GM21390 (cell line): ENCODE data around the gene PDE6B.
"Not testable (repeated sequence)": the region's sequence is repeated elsewhere in the genome, so short reads cannot be mapped to it uniquely, and the experiment has no call there.

Experiments used
- ATAC-seq: cut with Tn5 transposase; IDR thresholded peaks from one replicate; pipeline ENCODE4 v1.9.1; 2021; ENCODE audit not compliant: unreplicated experiment

Gene PDE6B

GRCh38 chr4:635851-636627, 10.7 kb downstream of the PDE6B start:
- ATAC-seq, result no peak

DNA sequence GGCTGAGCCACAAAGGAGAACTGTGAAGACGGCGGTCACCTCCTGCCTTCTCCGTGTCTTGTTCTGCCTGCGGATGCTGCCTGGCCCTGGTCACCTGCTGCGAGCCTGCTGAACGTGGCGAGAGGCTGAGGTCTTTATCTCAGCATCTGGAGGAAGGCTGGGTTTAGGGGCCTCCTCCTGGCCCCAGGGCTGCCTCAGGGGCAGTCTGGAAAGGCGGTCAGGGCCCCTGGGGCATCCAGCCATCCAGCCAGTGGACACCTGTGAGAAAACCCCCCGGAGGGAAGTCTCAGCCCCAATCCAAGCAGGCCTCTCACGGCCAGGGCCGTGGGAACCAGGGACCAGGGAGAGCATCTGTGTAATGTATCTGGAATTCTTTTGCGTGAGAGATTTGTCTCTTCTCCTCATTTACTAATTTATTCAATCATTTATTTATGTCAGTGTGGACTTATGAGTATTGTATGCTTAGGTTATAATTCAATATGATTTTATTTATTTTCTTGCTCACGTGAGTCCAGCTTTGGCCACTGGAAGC, 11.3 kb downstream of the PDE6B start:
- ATAC-seq, result no peak

DNA sequence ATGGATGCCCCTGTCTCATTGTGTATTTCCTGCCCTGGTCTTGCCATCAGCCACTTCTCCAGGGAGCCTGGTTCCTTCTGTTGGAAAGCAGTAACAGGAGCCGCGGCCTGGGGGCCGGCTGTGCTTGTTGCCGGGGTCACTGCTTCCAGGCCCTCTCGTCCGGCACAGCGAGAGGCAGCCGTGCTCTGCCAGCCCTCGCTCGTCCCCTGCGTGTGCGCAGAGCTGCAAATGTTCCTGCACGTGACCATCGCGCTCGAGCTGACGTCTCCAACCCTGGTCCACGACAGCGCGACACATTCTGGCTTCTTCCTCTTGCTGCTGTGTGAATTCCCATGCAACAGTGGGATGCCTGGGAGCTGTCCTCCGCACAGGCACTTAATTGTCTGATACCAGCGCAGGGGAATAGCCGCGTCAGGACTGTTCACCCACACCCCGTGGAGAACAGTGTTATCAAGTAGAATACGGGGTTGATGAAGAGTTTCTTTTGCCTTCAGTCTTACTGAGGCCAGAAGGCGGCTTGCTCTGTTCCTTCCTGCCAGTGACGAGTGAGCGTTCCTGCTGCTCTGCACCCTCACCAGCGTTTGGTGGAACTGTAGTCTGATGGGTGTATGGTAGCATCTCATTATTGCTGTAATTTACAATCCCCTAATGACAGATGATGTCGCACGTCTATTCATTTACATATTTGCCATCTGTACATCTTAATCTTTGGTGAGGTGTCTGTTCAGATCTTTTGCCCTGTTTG, 12.3 kb downstream of the PDE6B start:
- no peak for ATAC-seq

GRCh38 chr4:642366-642765, 17.0 kb downstream of the PDE6B start:
- ATAC-seq, result not testable (repeated sequence)

DNA sequence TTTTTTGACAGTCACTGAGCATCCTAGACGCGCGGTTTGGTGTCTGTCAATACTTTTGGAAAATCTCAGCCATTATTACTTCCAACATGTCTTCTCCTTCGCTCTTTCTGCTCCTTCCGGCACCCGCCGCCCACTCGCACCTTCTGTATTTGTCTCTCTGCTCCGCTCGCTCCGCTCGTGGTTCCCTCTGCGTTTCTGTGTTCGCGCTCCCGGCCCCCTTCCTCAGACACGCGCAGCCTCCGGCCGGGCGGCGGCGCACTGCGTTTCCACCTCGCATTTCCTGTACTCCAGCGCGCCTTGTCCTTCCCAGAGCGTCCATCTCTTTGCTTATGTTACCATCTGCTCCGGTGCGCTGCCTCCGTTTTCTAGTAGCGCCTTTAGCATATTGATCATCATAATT, 21.1 kb downstream of the PDE6B start:
- ATAC-seq, result no peak

GRCh38 chr4:647481-647880, 22.1 kb downstream of the PDE6B start:
- no peak for ATAC-seq

DNA sequence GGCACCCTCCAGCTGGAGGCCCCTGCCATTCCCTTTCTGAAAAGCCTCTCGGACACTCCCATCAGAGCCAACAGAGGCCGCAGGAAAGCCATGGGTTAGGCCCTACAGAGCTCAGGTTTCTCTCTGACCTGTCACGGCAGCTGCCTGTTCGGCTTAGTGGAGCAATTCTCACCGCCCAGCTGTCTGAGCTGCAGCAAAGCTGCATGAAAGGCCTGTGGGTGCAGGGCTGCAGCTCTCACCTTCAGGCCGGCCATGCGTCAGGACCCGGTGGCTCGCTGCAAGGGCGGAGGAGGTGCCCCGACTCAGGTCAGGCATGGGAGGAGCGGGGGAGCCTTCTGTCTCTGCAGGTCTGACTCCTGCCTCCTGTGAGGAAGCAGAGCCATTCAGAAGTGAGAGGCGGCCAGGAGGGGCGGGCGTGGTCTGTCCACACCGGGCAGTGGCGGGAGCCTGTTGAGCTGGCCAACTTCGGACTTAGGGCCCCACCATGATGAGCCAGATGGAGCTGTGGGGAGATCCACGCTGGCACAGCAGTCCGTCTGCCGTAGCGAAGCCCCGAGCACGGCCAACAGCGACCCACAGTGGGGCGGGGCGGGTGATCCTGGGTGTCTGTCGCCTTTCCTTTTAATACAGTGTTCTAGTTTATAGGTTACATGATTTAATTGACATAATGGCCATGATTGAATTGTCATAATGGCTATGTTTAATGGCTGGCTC, 23.4 kb downstream of the PDE6B start:
- no peak for ATAC-seq

DNA sequence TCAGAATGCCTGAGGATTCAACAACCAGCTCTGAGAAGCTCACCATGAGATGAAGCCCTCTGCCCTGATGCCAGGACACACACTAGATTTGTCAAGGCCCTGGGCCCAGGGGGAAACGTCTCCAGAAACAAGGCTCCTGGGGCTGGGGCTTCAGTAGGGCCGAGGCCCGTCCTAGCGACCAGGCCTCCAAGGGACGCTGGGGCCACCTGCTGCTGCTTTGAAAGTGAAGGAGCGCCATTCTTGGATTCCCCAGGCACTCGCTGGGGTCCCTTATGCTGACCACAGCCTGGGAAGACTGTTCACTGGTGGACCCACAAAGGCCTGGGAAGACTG, 23.9 kb downstream of the PDE6B start:
- no peak for ATAC-seq

GRCh38 chr4:649751-650310, 24.5 kb downstream of the PDE6B start:
- no peak for ATAC-seq

GRCh38 chr4:650461-650860, 25.1 kb downstream of the PDE6B start:
- ATAC-seq, result no peak

DNA sequence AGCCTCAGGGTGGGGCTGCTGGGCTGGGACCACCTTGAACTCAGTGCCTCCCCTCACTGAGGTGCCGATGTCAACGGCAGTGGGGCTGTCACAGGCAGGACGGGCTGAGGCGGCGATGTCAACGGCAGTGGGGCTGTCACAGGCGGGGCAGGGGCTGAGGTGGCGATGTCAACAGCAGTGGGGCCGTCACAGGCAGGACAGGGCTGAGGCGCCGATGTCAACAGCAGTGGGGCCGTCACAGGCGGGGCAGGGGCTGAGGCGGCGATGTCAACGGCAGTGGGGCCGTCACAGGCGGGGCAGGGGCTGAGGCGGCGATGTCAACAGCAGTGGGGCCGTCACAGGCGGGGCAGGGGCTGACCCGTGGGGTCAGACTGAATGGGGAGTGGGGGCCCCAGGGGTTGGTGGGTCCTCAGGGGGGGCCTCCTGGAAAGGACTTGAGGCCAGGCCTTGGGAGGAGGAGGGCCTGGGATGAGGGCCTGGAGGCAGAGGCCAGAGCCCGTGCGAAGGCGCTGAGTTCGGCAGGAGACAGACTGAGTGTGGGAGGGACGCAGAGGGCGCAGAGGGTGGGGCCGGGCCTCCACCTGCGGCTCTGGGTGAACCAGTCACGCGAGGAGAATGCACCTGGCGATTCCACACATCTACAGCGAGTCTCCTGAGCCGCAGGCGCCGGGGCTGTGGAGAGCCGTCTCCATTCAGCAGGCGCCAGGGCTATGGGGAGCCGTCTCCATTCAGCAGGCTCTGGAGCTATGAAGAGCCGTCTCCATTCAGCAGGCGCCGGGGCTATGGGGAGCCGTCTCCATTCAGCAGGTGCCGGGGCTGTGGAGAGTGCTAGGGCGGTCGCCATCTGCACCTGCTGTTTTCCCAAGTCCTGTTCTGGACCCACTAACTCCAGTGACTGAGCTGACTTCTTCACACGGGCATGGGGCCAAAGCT, 25.8 kb downstream of the PDE6B start:
- no peak for ATAC-seq

DNA sequence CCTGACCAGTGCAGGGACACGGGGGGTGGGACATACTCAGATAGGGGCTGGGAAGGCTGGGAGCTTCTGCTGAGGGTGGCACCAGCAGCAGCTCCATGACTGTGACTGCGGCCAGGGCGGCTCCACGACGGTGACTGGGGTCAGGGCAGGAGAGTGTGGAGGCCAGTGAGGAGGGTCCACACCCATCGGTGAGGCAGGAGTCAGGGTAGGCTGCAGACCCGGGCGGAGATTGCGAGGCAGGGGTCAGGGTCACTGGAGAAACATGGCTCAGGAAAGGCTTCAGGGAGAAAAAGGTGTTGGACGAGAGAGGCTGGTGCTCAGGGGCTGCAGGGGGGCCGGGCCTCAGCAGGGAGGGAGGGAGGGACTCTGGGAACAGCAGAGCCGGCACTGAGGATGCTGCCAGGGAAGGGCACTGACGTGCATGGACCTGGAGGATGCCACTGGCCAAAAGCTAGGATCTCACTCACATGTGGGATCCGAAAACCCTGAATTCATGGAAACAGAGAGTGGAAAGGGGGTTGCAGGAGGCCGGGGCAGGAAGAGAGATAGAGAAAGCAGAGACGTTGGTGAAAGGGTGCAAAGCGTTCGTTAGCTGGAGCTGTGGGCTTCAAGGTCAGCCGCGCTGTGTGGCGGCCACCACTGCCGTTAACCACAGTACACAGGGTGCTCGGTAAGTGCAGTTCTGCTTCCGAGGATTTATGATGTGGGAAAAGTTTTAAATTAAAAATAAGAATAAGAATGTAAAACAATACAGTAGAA, 26.7 kb downstream of the PDE6B start:
- ATAC-seq, result no peak

- no peak for ATAC-seq
Observed at GRCh38 chr4:653080-653821, 27.9 kb downstream of the PDE6B start.

GRCh38 chr4:653831-654502, 28.6 kb downstream of the PDE6B start:
- ATAC-seq, result no peak

- no peak for ATAC-seq
Observed at GRCh38 chr4:654503-654845, 29.1 kb downstream of the PDE6B start.

GRCh38 chr4:654871-655463, 29.6 kb downstream of the PDE6B start:
- ATAC-seq, result no peak

DNA sequence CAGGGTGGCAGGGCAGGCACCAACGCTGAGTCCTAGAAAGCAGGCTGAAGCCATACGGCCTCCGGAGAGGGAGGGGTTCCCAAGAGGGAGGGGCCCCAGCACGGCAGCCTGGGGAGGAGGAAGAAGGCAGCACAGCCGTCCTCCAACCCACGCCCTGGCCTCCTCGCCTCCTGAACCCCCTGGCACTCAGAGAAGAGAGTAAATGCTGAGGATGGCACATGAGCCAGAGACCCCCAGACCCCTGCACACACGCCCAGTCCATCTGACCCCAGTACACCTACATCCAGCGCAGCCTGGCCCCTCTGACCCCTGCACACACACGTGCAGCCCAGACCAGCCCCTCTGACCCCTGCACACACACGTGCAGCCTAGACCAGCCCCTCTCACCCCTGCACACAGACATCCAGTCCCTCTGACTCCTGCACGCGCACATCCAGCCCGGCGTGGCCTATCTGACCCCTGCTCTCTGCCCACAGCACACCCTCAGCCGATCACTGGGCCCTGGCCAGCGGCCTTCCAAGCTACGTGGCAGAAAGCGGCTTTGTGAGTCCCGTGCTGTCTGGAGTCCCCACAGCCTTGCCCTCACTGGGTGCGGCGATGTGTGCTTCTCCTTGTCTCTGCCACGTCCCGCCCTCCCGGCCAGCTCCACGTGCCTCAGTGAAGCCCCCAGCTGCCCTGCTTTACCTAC, 30.2 kb downstream of the PDE6B start:
- ATAC-seq, result no peak
